Right lobe of liver (tissue), 4 donors: ENCODE results near the gene AGAP3.

Experiments used
- POLR2A ChIP-seq: fragments of 450-650 bp; IDR thresholded peaks from one replicate; pipeline ENCODE4 v1.6.1; 2017; ENCODE audit warnings: antibody characterized with exemption, mild to moderate bottlenecking
- TF ChIP-seq, protein P1 (sequence below), 4 donors: fragments of 200-600 bp in 3 of 4; fragments of 450-650 bp in 1 of 4; IDR thresholded peaks; one replicate each; pipeline versions ENCODE4 v1.5.1 to v1.8.0; 2016 to 2022; ENCODE audit warnings: antibody characterized with exemption in 4 of 4, mild to moderate bottlenecking in 2 of 4
- donor health status: DM: no; HTN: no; CAD: no.
- donor health status: DM: no; HTN: no; CAD: no.
- donor health status: DM: no; HTN: yes; CAD: no.

DNA sequence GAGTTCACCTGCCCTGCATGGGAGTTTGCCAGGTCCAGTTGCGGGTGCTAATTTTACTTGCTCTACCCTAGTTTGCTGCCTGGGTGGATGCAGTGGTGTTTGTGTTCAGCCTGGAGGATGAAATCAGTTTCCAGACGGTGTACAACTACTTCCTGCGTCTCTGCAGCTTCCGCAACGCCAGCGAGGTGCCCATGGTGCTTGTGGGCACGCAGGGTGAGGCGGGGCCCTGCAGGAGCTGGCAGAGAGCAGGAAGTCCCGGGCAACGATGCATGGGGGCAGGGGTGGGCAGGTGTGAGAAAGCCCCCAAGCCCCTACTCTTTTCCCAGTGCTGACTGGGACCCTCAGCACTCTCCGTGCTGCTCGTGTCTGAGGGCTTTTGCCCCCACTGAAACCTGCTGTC lies 31.3 kb downstream of the AGAP3 start:
- TF ChIP-seq, protein P1, sequence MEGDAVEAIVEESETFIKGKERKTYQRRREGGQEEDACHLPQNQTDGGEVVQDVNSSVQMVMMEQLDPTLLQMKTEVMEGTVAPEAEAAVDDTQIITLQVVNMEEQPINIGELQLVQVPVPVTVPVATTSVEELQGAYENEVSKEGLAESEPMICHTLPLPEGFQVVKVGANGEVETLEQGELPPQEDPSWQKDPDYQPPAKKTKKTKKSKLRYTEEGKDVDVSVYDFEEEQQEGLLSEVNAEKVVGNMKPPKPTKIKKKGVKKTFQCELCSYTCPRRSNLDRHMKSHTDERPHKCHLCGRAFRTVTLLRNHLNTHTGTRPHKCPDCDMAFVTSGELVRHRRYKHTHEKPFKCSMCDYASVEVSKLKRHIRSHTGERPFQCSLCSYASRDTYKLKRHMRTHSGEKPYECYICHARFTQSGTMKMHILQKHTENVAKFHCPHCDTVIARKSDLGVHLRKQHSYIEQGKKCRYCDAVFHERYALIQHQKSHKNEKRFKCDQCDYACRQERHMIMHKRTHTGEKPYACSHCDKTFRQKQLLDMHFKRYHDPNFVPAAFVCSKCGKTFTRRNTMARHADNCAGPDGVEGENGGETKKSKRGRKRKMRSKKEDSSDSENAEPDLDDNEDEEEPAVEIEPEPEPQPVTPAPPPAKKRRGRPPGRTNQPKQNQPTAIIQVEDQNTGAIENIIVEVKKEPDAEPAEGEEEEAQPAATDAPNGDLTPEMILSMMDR (IDR thresholded peaks at IDR 0.05), result no peak
- TF ChIP-seq POLR2A, result no peak
